GM19452 (cell line): ENCODE data around the gene CES3.

ENCODE experiments used
- ATAC-seq: cut with Tn5 transposase; IDR thresholded peaks from one replicate; pipeline ENCODE4 v1.9.1; 2021; ENCODE audit not compliant: unreplicated experiment

CES3 gene

DNA sequence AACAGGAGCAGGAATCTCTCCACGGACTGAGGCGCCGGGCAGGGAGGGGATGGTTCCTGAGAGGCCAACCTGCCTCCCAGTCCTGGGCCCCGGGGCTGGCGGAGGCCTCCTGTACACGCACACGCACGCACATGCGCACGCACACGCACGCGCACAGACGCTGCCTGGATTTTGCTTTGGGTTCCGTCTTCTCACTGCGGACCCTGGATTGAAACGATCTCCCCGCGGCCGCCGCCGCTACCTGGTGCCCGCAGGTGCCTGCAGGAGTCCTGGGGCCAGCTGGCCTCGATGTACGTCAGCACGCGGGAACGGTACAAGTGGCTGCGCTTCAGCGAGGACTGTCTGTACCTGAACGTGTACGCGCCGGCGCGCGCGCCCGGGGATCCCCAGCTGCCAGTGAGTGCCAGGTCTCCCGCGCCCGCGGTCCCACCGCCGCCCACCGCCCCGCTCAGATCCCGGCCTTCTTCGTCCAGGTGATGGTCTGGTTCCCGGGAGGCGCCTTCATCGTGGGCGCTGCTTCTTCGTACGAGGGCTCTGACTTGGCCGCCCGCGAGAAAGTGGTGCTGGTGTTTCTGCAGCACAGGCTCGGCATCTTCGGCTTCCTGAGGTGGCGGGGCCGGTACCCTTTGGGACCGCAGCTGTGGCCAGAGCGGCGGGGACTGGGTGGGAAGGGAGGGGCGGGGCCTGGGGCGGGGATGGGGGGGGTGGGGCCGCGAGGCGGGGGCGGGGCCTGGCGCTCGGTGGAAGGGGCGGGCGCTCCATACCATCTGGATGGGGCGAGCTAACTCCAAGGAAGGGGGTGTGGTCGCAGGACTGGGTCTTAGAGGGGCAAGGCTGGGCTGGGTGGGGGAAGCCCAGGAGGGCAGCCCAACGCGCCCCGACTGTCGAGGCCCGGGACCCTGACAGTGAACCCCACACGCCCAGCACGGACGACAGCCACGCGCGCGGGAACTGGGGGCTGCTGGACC lies 39.6 kb downstream of the CES3 start:
- no peak for ATAC-seq

DNA sequence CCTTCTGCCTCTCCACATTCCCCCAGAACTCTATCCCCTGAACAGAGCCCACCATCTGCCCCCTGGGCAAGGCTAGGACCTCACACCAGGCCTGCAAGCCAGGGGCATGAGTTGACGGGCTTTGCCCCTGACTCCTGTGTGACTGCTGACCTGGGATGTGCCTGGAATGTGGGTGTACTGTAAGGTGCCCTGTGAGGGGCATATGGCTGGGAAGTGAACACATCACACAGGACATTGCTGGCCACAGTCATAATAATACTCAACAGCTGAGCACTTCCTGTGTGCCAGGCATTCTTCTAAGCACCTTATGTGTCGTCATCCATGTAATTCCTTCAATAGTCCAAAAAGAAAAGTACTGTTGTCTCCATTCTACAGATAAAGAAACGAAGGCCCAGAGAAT lies 40.7 kb downstream of the CES3 start:
- no peak for ATAC-seq

DNA sequence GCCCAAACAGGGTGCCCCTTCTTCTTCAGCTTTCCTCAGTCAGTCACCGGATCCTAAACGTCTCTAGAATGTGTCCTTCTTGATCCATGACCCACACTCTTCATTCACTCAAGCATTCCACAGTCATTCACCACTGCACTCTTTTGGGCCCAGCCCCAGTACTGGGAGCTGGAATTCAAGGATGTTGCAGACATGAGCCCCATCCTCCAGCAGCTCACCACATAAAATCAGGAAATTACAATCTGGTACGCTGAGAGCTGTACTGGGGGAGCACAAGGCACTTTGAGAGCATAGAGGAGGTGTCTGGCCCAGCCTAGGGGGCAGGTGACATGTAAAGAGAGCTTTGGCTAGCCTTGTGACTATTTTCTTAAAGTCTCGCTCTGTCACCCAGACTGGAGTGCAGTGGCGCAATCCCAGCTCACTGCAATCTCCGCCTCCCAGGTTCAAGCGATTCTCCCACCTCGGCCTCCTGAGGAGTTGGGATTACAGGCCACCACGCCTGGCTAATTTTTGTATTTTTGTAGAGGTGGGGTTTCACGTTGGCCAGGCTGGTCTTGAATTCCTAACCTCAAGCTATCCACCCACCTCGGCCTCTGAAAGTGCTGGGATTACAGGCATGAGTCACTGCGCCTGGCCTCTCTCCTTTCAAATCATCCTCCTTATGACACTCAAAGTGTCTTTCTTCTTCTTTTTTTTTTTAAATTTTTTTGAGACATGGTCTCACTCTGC lies 46.0 kb downstream of the CES3 start:
- ATAC-seq = no peak

DNA sequence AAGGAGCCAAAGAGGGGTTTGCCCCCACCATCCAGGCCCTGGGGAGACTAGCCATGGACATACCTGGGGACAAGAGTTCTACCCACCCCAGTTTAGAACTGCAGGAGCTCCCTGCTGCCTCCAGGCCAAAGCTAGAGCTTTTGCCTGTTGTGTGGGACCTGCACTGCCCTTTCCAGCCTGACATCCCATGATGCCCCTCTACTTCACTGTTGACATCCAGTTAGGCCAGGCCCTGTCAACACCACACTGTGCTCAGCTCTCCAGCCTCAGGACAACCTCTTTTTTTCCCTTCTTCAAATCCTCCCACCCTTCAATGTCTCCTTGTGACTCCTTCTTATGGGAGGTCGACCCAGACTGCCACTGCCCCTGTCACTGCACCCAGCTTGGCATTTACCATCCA lies 48.1 kb downstream of the CES3 start:
- no peak for ATAC-seq

DNA sequence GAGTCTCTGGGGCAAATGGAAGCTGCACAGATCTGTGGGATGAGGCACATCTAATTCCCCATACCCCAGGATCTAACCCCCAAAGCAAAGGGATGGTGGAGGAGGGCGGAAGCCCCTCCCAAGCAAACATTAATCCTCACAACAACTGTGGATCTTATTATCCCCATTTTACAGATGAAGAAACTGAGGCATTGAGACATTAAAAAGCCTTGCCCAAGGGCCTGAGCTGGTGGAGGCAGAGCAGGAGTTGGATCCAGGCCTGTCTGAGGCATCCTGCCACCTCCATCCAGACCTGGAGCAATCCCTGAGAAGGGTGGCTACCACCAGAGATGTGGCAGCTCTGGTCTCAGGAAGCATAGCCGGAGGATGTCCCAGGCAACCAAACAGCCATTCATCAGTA lies 50.2 kb downstream of the CES3 start:
- no peak for ATAC-seq

DNA sequence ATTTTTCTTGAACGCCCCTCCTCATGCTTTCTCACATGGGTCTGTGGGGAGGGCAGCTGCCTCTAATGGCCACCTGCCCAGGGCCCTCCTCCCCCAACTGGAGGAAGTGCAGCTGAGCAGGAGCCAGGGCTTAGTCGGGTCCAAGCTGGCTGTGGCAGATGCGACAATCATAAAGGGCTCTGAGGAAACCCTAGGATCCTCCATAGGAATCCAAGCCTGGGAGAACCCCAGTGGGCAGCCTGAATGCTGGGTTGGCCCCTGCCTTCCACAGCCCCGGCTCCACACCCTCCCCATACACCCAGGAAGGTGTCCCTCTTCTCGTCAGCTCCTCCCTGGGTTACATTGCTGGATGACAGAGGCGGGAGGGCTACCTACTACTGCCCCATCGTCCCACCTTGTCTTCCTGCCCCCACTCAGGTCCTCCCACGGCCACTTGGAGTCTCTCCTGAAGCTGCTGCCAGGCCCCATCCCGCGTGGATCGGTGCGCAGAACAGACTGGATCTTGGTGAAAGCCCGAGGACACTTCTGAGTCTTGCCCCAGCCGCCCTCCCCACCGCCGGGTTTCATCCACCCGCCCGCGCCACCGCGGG lies 52.3 kb downstream of the CES3 start:
- ATAC-seq = no peak

DNA sequence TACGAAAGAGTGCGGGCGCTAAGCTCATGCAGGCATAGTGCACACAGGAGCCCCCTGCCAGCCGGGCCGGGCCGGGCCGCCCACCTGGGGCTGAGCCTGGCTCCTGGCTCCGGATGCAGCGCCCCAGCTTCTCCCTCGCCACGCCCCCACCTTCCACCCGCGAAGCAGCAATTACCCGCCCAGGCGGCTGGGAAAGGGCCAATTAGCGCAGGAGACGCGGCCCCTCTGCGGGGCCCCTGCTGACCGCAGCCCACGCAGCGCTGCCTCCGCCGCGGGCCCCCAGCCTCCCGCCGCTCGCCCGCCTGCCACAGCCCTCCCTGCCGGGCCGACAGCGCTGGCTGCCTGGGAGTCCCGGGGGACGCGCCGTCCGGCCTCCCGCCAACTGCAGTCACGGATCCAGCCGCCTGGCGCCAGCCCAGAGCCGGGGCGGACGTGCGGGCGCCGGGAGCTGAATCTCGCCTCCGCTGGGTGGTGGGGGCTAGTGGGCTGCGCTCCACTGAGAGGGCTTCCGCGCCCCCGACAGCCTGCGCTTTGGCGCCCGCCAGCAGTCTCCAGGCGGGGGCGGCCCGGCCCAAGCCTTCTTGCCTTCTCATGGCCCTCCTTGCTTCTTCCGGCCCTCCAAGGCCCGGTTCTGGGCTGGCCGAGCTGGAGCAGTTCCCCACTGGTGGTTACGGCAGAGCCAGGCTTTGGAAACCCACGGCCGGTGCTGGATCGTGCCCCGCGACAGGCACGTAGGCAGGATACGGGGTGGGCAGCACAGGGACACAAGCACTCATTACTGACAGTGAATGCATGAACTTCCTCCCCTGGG lies 53.0 kb downstream of the CES3 start:
- ATAC-seq = peak; percentile 56

DNA sequence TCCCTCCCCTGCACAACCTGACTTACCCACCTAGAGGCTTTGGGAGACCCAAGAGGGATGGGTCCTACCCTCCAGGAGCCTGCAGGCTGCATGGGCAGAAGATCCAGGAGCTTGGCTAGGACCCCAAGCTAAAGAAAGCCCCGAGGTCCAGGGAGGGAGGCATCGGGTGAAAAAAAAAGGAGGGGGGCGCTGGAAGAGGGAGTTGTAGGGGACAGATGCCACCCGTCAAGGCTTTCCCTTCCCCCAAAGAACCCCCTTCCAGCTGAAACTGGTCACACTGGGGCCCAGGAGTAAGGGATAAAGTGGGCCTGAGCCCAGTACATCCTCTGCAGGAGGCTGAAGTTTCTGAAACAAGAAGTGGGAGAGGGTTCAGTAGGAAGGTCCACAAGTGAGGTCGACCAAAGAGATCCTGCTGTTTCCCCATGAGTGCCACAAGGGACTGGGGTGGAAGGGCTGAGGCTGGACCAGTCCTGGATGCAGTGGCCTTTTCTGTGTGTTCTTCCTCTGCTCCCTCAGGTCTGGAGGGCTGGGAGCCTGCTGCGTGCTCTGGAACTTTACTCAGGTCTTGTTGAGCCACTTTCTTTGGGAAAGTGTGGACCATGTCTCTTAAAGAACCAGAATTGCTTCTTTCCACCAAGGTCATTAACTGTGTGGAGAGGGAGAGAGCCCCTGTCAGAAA lies 53.7 kb downstream of the CES3 start:
- no peak for ATAC-seq

DNA sequence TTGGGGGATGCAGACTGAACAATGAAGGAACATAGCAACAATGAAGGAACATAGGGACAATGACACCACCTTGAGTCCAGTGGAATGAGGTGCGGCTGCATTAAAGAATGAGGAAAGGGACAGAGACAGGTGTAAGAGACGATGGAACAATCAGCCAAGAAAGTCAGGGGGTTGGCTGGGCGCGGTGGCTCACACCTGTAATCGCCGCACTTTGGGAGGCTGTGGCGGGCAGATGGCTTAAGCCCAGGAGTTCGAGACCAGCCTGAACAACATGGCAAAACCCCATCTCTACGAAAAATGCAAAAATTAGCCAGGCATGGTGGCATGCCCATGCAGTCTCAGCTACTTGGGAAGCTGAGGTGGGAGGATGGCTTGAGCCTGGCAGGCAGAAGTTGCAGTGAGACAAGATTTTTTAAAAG lies 54.3 kb downstream of the CES3 start:
- no peak for ATAC-seq

DNA sequence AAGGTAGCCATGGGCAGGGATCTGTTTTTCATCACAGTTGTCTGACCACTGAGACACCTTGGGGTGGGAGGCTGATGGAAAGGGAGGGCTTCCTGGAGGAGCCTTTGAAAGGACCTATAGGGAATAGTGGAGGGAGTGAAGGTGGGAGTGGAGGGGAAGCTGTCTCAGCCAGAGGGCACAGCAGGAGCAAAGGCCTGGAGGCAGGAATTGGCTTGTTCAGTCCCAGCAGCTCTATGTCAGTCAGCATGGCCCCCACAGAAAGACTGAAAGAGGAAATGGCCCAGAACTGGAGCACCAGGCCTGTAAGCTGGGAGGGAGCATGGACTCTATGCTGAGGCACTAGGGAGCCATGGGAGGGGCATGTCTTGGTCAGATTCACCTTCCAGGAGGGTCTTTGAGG lies 55.1 kb downstream of the CES3 start:
- no peak for ATAC-seq

DNA sequence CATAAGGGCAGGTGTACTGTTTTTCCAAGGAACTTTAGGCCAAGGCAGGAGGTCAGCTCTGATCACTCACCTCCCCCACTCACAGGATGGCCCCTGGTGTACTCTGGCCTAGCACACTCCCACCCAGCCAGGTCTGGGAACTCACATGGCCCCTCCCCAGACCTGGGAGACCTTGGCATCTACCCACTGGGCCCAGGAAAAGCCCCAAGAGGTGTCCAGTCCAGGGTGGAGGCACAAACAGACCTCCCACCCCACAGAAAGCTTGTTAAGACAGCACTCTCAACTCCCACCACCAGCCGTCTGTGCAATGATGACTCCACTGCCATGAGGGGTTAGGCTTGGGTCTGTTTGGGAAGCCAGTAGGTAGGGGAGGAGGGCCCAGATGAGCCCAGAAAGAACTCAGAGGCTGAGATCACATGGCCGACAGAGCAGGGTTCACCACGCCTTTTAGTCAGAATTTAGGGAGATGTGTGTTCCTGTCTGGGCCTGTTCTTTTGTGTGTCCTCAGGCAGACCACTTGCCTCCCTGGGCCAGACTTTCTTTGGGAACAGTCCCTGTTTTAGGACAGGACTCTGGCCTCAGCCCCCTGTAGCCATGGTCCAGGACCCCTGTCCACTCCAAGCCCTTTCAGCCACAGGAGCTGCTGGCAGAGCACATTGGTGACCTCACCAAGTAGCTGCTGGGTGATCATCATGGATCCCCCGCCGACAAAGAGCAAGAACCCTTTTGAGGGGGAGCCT lies 55.8 kb downstream of the CES3 start:
- ATAC-seq = no peak

DNA sequence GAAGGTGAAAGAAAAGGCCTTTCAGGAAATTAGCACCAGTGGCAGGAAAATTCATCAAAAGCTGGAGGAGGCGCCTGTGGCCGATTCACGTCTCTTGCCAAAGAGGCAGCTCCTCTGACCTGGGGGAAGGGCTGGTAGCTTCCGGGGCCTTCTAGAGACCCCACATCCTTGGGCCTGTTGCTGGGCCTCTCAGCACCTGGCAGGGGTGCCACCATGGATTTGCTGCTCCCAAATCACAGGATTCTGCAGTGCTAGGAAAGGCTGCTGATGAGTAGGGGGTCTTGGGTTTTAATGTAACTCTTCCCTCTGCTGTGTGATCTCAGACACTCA lies 56.3 kb downstream of the CES3 start:
- no peak for ATAC-seq

DNA sequence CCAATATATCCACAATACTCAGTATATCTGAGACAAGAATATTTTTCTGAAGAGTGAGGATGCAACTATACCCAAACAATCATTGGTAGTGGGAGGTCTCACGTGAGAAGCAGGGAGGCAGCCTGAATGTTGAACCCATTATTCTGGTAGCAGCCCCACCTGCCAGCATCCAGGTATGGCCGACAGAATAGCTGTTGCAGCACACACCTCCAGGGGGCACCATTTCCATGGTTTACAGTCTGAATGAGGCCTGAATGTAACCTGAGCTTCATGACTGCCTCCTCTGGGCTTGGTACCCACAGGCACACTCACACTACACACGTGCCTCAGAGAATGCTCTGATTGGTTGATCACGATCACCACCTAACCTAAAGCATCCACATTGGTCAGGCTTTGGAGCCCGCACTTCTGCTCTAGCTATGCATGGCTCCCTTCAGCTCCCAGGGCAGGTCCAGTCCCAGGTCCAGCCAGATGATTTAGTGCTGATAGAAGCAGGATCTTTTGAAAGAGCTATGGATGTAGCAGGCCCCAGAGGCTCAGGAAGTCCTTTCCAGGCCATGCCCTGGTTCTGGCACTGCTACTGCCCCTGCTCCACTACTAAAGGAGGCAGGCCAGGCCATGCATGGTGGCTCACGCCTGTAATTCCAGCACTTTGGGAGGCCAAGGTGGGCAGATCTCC lies 56.9 kb downstream of the CES3 start:
- ATAC-seq = peak; percentile 87

DNA sequence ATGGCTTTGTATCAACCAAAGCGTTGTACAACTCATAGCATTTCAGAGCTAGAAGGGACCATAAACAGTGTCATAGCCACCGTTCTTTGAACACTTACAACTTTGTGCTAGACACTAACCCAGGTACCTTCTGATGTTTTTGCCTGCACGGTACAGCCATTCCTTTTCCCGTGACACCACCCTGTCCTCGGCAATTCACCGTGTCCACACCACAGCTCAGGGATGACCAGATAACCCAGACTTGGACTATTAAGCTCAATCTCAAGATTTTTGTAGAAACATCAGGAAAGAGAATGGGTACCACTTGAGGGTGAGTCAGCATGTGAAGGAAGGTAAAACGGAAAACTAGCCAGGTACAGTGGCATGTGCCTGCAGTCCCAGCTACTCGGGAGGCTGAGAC lies 58.1 kb downstream of the CES3 start:
- no peak for ATAC-seq

DNA sequence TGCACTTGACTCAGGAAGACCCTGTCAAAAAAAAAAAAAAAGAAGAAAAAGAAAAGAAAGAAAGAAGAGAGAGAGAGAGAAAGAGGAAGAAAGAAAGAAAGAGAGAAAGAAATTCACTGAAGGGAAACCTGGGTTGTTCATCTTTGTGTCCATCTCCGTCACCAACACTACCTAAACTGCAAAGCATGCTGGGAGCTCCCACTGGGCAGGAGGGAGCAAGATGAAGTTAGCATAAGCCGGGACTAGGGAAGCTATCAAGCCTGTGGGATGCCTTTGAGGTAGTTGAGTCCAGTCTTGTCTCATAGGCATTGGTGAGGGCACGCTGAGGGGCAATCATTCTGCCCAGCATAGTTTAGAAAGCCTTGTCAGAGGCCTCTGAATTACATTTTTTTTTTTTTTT lies 60.3 kb downstream of the CES3 start:
- no peak for ATAC-seq

DNA sequence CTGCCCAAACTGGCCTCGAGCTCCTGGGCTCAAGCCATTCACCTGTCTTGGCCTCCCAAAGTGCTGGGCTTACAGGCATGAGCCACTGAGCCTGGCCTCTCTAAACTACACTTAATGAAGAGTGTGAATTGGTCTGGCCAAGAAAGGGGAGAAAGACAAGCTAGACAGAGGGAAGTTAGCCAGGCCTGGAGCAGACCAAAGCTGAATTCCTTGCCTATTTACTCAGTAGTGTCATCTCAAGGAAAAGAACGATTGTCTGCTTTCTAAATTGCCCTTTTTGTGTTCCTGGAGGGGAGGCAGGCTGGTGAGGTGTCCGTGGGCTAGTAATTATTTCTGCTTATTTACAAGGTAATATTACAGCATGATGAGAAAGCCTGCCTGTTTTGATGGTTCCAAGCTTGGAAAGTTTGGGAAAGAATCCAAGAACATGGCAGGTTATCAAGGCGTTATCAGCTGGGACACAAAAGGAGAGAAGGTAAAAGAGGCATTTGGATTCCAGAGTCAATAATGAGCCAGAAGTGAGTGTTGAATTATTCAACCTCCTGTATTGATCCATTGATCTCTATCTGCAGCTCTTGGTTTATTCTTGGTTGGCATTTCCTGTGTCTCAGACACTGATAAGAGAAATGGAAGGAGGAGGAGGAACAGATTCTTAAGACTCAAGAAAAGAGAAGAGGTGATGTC lies 61.6 kb downstream of the CES3 start:
- no peak for ATAC-seq

DNA sequence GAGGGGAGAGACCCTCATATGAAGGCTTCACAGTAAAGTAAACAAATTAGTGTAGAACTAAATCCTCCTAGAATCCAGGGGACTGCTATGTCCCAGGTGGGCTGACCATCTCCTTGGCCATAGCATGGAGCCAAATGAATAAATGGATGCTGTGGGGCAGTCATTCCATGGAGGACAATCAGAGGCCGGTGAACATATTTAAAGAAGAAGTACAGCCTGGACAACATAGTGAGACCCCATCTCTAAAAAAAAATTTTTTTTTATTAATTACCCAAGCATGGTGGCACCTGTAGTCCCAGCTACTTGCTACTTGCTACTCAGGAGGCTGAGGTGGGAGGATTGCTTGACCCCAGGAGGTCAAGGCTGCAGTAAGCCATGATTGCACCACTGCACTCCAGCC lies 62.6 kb downstream of the CES3 start:
- no peak for ATAC-seq
